Panc1 (cell line): ENCODE measurements around the gene GRIA3. TPM values are rescaled to one million over a fixed set of nuclear protein-coding genes. Genes with fewer than 3 reads are reported as not detected.

Experiments
- ATAC-seq: fragments of 200-7000 bp; cut with Tn5 transposase; 2 replicates; pipeline ENCODE4 v1.9.1; 2020; ENCODE audit warnings: mild to moderate bottlenecking, moderate library complexity
- BruUV-seq: library from RNA; stranded (reverse); fragments of 400-500 nt; replicated peaks from 2 replicates; lab custom pipeline; 2021; lab: Mats Ljungman, UMichigan
- CTCF ChIA-PET: fragments of 300-600 bp; sonication (Branson Sonifier 250); formaldehyde crosslinking; loops from one replicate; lab custom pipeline; 2022; ENCODE audit warnings: antibody characterized with exemption; lab: Charles Lee
- POLR2A ChIA-PET: fragments of 300-600 bp; sonication (Branson Sonifier 250); formaldehyde crosslinking; loops from one replicate; lab custom pipeline; 2022; ENCODE audit warnings: antibody characterized with exemption; lab: Charles Lee
- DNase-seq: peaks from one replicate; pipeline ENCODE4 v3.0.0-alpha.2; 2010; ENCODE audit warnings: low read depth, low spot score
- H3K27ac ChIP-seq: 2 replicates; pipeline ENCODE4 v1.5.1; 2011; ENCODE audit warnings: mild to moderate bottlenecking, low read length, inconsistent platforms
- H3K27me3 ChIP-seq: fragments of 200-500 bp; sonication (Bioruptor generic); 2 replicates; pipeline ENCODE4 v1.6.0; 2014; ENCODE audit warnings: low read length, inconsistent platforms; ENCODE audit not compliant: control insufficient read depth, insufficient read depth
- H3K36me3 ChIP-seq: fragments of 200-500 bp; sonication (Bioruptor generic); 2 replicates; pipeline ENCODE4 v1.5.1; 2014; ENCODE audit warnings: inconsistent platforms, mild to moderate bottlenecking, low read length, moderate library complexity; ENCODE audit not compliant: control insufficient read depth, insufficient read depth
- H3K4me1 ChIP-seq: 2 replicates; pipeline ENCODE4 v1.5.1; 2011; ENCODE audit warnings: inconsistent platforms, mild to moderate bottlenecking, low read length, moderate library complexity; ENCODE audit not compliant: control insufficient read depth, insufficient read depth
- H3K4me3 ChIP-seq, 2 experiments: 2 replicates each; pipeline ENCODE4 v1.5.1; 2011 to 2012; ENCODE audit warnings: low read depth in 2 of 2, low read length in 2 of 2, mild to moderate bottlenecking in 2 of 2, inconsistent platforms in 1 of 2, moderate library complexity in 1 of 2
- H3K9me3 ChIP-seq: fragments of 200-500 bp; sonication (Bioruptor generic); 2 replicates; pipeline ENCODE4 v1.5.1; 2014; ENCODE audit warnings: low read depth, mild to moderate bottlenecking, inconsistent platforms, low read length, moderate library complexity; ENCODE audit not compliant: control insufficient read depth, insufficient read depth
- CTCF ChIP-seq: fragments of 450-650 bp; IDR thresholded peaks from 2 replicates; pipeline ENCODE4 v1.5.1; 2017; ENCODE audit warnings: mild to moderate bottlenecking
- POLR2AphosphoS5 ChIP-seq: IDR thresholded peaks from 2 replicates; pipeline ENCODE4 v1.6.1; 2012; ENCODE audit warnings: mild to moderate bottlenecking, low read depth, low read length, moderate library complexity
- REST ChIP-seq, 2 experiments: IDR thresholded peaks; 2 replicates each; pipeline ENCODE4 v1.6.1; 2011 to 2012; ENCODE audit warnings: low read depth in 2 of 2, control low read depth in 1 of 2, low read length in 1 of 2, mild to moderate bottlenecking in 1 of 2, moderate library complexity in 1 of 2; ENCODE audit not compliant: insufficient read depth in 1 of 2
- SIN3A ChIP-seq: IDR thresholded peaks from 2 replicates; pipeline ENCODE4 v1.6.1; 2012; ENCODE audit warnings: low read depth, mild to moderate bottlenecking, low read length, moderate library complexity, borderline replicate concordance; ENCODE audit not compliant: insufficient read depth
- TCF7L2 ChIP-seq: IDR thresholded peaks from 2 replicates; pipeline ENCODE4 v1.6.1; 2011; ENCODE audit warnings: mild to moderate bottlenecking, low read depth, low read length, inconsistent platforms
- in situ Hi-C: cut with HindIII; loops from 2 replicates; pipeline ENCODE4 v1.10.0; 2016; ENCODE audit warnings: low sequenced_read_pairs, low pct_unique_long_range_greater_than_20kb
- intact Hi-C: fragments of 100-400 bp; cut with micrococcal nuclease; formaldehyde crosslinking; loops from one replicate; pipeline ENCODE4 v1.10.0; 2022; ENCODE audit not compliant: unreplicated experiment
- total RNA-seq: library from RNA; stranded (reverse); gene quantifications from one replicate; pipeline ENCODE4 v1.2.1, GENCODE V29; 2021; ENCODE audit not compliant: unreplicated experiment

The GRIA3 gene
- total RNA-seq, 1 experiment from 2014 or later = not detected

GRCh38 chrX:123331859-123332258, 147.8 kb downstream of the GRIA3 start:
- Histone ChIP-seq H3K36me3 (no peaks in the 10 kb centered on the region), H3K4me3 (no peak overlapping the region), H3K27ac (no peak overlapping the region), H3K4me1 (no peaks in the 10 kb centered on the region), H3K9me3 (no peaks in the 10 kb centered on the region), H3K27me3 (no peaks in the 10 kb centered on the region)
- intact Hi-C loops = no loop called here
- in situ Hi-C loops = no loop called here
- no peak for ATAC-seq
- ChIA-PET POLR2A (no interaction called here), CTCF (no interaction called here)
- no peak for DNase-seq
- BruUV-seq = no TSS peak
- TF ChIP-seq POLR2AphosphoS5 = no peak
- TF ChIP-seq CTCF = no peak
- no peak for TF ChIP-seq TCF7L2
- no peak for TF ChIP-seq REST (IDR thresholded peaks at IDR 0.05; ENCODE audit: insufficient read depth in 1 of 2, low read depth in 2 of 2, low read length in 1 of 2)
- TF ChIP-seq SIN3A = no peak

- no peaks in the 10 kb centered on the region for H3K36me3 ChIP-seq
- TF ChIP-seq POLR2AphosphoS5 = no peak
- no peak for TF ChIP-seq SIN3A
- no peak for TF ChIP-seq TCF7L2
- TF ChIP-seq CTCF = no peak
- no peak for TF ChIP-seq REST (IDR thresholded peaks at IDR 0.05; ENCODE audit: insufficient read depth in 1 of 2, low read depth in 2 of 2, low read length in 1 of 2)
- no peak overlapping the region for H3K4me3 ChIP-seq
- H3K9me3 ChIP-seq = no peaks in the 10 kb centered on the region
- in situ Hi-C loops (no loop called here), intact Hi-C loops (no loop called here)
- DNase-seq (no peak), ATAC-seq (no peak)
- CTCF ChIA-PET = no interaction called here
- BruUV-seq = no TSS peak
- no peaks in the 10 kb centered on the region for H3K27me3 ChIP-seq
- H3K27ac ChIP-seq = no peak overlapping the region
- POLR2A ChIA-PET = no interaction called here
- H3K4me1 ChIP-seq = no peaks in the 10 kb centered on the region
These were observed 152.6 kb downstream of the GRIA3 start for GRCh38 chrX:123336666-123337065.
